HG03378 (cell line): ENCODE measurements around the gene COL4A3.

Experiments
- ATAC-seq: cut with Tn5 transposase; IDR thresholded peaks from one replicate; pipeline ENCODE4 v1.9.1; 2021; ENCODE audit warnings: mild to moderate bottlenecking, moderate library complexity; ENCODE audit not compliant: unreplicated experiment

The COL4A3 gene

DNA sequence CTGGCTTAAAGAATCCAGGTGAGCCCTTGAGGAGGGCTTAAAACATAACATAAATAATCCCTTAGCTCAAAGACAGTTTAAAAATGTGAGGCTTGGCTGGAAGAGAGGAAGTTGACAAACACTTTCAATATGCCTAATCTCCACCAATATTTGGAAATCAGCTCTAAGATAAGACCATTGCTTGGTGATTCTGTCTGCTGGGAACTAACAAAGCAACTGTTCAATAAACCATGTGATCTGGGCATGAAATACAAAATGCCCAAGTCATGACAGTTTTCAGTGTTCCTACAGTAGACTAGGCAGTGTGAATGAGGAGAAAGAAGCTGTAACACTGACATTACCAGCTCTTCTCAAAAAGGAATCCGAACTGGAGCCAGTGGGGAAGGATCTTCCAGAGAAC is 171.3 kb downstream of the COL4A3 start:
- ATAC-seq = no peak

DNA sequence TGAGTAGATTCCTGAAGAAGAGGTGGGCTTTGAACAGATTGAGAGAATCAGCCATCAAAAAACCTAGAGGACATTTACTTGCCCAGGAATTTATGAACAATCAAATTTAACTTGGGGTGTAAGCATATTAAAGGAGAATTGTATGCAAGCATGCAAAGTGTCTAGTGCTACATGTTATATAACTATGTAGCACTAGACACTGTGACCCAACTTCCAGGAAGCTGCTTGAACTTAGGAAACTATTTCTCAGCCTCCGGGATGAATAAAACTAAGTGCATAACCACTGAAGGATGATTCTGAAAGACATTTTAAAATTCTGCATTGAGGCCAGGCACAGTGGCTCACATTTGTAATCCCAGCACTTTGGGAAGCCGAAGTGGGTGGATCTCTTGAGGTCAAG is 173.0 kb downstream of the COL4A3 start:
- no peak for ATAC-seq

DNA sequence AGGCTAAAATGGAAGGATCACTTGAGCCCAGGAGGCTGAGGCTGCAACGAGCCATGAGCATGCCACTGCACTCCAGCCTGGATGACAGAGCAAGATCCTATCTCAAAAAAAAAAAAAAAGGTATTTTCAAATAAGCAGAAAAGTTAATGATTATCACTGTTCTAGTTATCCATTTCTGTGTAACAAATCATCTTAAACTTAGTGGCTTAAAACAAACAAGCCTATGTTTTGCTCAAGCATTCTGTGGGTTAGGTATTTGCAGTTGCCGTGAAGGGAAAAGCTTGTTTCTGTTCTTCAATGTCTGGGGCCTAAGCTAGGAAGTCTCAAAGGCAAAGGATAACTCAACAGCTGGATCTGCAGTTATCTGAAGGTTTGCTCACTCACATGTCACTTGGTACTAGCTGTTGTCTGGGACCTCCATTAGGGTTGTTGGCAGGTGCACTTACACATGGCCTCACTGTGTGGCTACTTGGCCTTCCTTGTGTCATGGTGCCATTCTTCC is 174.7 kb downstream of the COL4A3 start:
- ATAC-seq = no peak

DNA sequence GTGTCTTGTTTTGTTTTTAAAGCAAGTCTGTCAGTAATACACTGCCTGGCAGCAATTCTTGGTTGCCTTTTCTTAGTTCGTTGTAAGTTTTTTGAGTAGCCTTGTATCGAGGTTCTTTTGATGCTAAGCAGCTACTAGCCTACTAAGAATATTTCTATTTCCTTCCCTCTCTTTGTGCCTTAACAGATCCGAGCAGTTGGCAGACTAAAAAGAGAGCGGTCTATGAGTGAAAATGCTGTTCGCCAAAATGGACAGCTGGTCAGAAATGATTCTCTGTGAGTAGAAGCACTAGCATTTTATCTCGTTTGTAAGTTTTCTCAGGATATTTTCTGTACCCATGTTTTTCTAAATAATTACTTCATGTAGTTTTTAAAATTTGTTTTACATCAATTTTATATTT is 175.7 kb downstream of the COL4A3 start:
- no peak for ATAC-seq

DNA sequence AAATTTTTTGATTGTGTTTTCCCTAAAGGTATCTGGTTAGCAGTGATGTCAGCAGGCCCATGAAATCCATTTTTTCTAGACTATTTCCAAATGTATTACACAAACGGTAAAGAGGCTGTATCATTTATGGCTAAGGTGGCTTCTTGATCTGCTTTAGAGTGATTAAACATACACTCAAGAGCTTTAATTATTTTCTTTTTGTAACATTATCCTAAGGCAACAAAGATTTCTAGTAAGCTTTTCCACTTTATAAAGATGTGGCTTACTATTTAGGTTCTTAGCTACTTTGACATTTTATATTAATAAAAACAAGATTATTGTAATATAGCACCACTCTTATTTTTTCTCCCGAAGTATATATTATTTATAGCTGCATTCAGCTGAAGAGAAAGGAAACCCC is 177.1 kb downstream of the COL4A3 start:
- ATAC-seq = no peak

DNA sequence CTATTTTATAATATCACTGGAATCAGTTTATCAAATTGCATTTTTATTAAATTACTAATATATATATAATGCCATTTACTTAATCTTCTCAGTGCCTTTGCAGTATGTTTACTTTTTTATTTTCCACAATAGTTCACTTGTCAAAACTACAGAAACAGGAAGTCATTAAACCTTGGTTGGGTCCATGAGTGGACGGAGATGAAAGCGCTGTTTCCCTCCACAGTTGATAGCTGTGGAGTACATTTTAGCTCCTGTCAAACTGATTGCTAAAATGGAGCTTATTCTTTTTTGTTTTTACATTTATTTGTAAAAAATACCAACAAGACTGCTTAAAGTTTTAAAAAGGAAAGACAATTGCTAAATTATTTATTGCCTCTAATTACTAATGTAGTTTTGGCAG is 179.8 kb downstream of the COL4A3 start:
- no peak for ATAC-seq

DNA sequence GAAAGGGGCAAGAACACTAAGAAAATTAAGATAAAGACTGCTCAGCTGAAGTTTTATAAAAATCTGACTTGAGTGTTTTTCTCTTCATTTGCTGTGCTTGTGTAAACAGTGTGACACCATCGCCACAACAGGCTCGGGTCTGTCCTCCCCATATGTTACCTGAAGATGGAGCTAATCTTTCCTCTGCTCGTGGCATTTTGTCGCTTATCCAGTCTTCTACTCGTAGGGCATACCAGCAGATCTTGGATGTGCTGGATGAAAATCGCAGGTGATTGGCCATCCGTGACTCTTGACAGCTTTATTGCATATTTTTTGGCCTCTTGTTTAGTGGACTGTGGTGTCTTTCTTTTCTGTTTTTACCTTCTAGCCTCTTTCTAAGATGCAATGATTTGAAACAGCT is 182.7 kb downstream of the COL4A3 start:
- no peak for ATAC-seq

DNA sequence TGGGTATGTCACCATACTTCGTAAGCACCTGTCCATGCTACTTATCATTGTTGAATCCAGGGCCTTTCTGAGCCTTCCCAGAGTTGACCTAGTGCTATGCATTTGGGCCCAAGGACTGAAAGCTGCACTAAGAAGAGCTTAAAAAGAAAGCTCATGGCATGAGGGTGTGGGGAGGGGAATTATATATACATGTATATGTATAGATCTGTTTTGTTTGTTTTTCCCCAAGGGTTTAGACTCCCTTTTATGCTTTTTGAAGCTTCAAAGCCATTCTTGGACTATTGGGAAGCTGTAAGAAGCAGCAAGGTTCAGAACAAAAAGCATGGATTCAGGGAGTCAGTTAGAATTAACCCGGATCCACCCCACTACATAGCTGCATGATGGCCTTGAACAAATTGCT is 183.9 kb downstream of the COL4A3 start:
- no peak for ATAC-seq

DNA sequence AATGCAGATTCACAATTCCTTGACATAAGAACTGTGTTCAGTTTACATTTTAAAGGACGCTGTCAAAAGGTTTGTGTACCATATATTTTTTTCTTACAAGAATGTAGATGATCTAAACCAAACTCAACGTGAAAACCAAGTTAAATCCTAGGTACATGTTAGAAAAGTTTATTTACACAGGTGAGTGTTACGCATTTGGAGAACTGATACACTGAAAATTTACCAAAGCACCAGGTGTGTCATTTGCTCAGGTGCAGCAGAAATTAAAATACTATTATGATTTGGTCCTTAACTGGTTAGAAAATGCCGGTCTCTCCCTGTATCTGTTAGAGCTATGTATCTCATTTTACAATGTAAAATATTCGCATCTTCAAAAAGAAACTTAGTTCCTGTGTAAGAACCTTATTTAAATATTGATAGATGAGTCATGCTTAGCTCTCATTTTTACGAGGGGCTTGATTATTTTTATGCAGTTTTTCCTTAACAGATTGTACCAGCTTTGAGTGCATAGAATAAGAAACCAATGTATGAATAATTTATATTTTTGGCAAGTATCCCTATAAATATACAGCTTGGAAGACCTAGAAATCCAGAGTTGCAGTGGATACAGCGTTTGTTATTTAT is 185.7 kb downstream of the COL4A3 start:
- no peak for ATAC-seq

DNA sequence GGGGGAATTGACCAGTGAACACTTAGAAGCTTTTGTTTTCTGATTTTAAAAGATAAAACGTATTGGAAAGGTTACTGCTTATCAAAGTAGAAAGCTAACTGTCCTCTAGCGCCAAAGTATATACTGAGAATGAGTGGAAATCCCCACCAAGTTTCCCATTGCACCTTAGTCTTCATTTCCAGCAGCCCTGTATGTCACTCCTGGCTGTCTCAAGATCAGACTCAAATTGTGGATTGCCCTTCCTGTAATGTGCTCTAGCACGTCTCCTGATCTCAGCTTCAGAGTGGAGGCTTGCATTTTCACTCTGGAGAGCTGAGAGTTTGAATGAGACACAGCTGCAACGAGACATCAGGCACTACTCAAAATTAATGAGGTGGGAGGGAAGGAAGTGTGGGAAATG is 187.2 kb downstream of the COL4A3 start:
- peak; percentile 91 for ATAC-seq

DNA sequence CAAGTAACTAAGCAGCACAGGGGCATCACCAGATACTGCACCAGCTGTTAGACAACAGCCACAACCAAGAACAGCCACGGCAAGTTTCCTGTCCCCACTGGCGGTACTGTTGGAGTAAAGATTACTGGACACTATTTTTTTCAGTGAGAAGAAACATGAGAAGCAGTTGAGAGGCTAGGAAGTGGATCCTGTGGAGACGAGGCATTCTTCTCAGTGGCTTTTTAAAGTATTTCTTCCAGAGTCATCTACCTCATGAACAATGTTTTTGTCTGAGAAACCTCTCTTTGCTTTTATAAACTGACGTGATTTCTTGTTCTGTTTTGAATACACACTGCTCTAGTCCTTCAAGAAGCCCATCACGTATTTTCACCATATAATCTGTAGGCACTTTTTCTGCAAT is 195.9 kb downstream of the COL4A3 start:
- ATAC-seq = no peak

DNA sequence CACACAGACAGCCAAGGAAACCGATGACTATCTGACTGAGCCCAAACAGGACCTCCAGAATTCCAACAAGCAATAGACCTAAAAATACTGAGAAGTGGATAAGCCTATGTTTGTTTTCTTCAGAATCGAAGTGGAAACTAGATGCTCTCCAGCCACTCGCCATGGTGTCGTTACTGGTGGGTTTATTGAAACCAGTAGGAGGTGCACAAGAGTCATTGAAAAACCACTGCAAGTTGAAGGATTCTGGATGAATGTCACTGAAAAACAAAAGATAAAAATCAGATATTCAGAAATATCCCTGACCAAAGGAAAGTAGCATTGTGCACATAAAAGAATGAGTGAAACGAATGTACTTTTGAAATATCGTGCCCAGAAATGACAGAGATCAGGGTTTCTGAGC is 199.3 kb downstream of the COL4A3 start:
- ATAC-seq = no peak
